ENCODE results near the gene NDUFA5. TPM values are rescaled to one million over a fixed set of nuclear protein-coding genes. Genes with fewer than 3 reads are reported as not detected.
A peak's percentile ranks its signal among the peaks of the same experiment; 100 is the strongest.

Gene NDUFA5
- 67.6 and 68.7 TPM in 2 replicates for total RNA-seq (2014; rRNA removed; shearing (Covaris generic))
- polyA plus RNA-seq (2015; cell fraction: cytosol; rRNA removed) = 69.8 and 74.3 TPM in 2 replicates
- 42.8 and 43.0 TPM in 2 replicates for polyA plus RNA-seq (2015; cell fraction: nucleus; rRNA removed)

DNA sequence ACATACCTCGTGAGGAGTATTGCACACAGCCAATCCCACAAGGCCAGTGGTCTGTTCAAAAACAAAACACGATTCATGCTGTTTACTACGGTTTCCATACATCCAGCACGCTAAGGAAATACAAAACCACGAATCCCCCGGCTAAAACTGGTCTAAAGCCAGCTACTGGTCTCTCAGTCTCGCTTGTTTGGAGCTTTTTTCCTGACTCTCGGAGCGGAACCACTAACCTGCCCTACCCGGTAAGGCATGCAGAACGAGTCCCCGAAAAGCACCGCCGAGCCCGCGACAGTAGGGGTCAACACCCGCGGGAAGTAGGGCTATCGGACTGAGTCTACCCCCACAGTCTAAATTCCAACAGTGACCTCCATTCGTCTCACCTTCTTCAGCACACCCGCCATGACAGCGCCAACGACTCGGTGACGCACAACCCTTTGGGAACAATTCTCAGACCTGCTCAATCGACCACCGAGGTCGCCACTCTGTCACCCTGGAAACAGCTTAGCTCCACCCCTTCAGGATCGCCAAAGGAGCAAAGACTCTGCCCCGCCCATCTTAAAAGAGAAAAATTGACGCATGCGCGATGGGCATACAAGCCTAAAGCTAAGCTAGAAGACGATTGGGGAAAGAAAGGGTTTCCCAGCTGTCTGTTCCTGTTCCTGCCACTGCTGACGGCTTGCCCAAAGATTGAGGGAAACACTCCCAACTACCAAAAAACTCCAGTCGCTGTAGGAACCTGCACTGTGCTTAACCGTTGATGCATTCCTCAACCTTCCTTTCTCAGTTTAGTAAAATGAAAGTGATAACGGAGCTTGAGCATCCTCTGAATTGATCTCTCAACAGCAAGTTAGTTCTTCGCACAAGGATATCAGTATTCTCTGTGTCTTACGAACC, at the start of gene NDUFA5:
NDUFA5 (minus strand) TSS at position 421 of the 891 bp plus-strand sequence; CDS start at position 398, 23 bp downstream.
- peak; percentile 96 for DNase-seq (ENCODE audit: low read depth)

DNA sequence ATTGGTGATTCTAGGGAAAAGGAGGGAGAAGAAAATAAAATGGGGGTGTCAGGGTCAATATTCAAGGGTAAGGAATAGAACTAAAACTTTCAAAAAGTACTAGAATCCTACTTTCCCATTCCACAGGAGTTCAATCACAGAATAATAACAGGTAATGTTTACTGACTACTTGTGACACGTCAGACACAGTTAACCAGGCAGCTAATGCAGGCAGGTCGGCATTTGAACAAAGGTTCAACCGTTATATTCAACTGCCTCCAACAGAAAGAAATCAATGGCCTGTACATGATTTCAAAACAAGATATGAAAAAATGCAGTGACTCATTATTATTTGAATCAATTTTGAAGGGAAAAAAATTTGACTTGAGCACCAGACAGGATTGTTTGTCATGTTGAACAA, 47.1 kb upstream of the NDUFA5 start:
- DNase-seq (ENCODE audit: low read depth) = no peak

- DNase-seq (ENCODE audit: low read depth) = no peak
Observed at GRCh38 chr7:123602648-123603047, 45.0 kb upstream of the NDUFA5 start.

- DNase-seq (ENCODE audit: low read depth) = no peak
Observed at GRCh38 chr7:123601530-123601929, 43.9 kb upstream of the NDUFA5 start, which contains the start of gene ASB15. Gene ASB15 (plus strand): TSS chr7:123601821. CDS start chr7:123614503, 12,682 bp downstream.

GRCh38 chr7:123600876-123601275, 43.3 kb upstream of the NDUFA5 start:
- DNase-seq (ENCODE audit: low read depth) = no peak

- no peak for DNase-seq (ENCODE audit: low read depth)
Observed at GRCh38 chr7:123599766-123600165, 42.1 kb upstream of the NDUFA5 start.

DNA sequence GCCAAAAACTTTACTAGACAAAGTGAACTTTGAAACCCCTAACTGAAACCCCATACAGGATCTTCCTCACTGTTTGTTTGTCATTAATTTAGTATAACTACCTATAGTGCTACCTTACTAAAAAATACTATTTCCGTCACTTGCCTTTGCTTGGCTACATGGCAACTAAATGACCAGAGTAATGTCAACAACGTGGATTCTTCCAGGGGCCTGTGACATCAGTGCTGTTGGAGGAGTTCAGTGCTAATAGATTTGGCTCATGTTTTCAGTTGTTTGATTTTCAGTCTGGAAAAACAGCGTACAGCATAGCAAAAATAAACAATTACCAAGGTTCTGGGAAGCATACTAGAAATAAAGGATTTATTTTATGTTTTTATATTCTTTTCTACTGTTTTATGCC, 41.0 kb upstream of the NDUFA5 start:
- DNase-seq (ENCODE audit: low read depth) = no peak

DNA sequence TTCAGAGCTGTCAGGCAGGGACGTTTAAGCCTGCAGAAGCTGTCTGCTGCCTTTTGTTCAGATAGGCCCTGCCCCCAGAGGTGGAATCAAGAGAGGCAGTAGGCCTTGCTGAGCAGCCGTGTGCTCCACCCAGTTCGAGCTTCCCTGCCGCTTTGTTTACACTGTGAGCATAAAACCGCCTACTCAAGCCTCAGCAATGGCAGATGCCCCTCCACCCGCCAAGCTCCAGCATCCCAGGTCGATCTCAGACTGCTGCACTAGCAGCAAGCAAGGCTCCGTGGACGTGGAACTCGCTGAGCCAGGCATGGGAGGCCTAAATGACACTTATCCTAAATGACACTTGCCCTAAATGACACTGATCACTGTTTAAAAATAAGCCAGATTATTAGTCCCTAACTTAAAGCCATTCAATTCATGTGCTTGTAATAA, 37.2 kb upstream of the NDUFA5 start:
- DNase-seq (ENCODE audit: low read depth) = no peak

- DNase-seq (ENCODE audit: low read depth) = no peak
Observed at GRCh38 chr7:123588376-123588775, 30.8 kb upstream of the NDUFA5 start.

DNA sequence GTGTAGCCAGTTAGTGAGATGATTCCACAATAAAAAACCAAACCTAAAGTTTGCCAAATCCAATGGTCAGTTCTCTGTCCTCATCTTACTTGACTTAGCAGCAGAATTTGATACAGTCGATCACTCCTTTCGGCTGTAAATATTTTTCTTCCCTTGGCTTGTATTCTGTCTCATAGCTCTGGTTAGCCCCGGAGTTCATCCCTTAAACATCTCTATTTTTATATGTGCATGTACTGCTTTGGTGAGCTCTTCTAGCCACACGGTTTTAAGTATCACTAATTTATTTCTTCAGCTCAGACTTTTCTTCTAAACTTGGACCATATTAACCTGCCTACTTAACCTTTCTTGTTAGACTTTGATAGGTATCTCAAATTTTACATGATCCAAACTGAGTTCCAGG, 26.2 kb upstream of the NDUFA5 start:
- DNase-seq (ENCODE audit: low read depth) = no peak

DNA sequence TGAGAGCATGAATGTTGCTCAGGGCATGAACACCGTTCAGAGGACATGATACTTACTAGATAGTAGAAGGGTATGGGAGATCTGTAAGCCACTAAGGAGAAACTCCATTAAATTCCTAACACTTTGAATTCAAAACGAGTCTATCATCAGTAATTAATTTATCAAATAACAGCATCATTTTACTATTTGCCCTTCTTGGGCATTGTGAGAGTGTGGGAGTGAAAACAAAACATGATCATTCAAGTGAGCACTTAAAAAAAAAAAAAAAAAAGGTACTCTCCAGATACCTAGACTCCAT, 23.5 kb upstream of the NDUFA5 start:
- DNase-seq (ENCODE audit: low read depth) = no peak

GRCh38 chr7:123580406-123581161, 23.0 kb upstream of the NDUFA5 start:
- DNase-seq (ENCODE audit: low read depth) = peak; percentile 50

DNA sequence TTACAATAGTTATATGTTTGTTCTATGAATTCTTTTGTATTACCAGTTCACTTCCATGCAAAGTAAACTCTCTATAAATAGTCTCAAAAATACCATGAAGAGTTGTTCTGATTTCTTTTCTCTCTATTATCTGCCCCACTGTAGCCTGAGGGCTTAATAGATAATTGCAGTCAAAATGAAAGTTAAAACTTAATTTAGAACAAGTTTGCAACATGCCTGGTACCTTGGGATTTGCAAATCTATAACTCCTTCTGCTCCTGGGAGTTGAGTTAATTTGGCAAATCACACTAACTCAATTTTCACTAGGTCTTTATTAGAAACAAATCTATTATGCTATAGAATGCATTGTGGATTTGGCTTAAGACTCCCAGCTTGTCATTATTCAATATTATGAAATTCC, 21.8 kb upstream of the NDUFA5 start:
- DNase-seq (ENCODE audit: low read depth) = no peak

- no peak for DNase-seq (ENCODE audit: low read depth)
Observed at GRCh38 chr7:123573896-123574467, 16.4 kb upstream of the NDUFA5 start.

DNA sequence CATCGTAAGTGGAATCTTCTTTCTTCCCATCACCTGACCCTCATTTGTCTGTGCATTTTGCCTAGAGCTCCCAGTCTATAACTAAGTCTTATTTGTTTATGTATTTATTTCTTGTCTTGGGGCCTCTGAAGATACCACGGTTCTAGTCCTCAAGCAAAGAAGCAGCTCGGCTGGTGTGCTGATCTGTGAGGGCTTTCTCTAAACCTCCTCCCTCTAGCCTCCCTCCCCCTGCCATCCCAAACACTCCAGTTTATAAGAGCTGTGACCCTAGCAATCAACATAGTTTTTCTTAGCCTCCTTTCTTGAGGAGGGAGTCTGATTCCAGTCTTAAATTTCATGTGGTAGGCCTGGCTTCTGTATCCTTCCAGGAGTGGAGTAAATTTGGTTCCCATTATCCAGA, 15.7 kb upstream of the NDUFA5 start:
- DNase-seq (ENCODE audit: low read depth) = no peak

DNA sequence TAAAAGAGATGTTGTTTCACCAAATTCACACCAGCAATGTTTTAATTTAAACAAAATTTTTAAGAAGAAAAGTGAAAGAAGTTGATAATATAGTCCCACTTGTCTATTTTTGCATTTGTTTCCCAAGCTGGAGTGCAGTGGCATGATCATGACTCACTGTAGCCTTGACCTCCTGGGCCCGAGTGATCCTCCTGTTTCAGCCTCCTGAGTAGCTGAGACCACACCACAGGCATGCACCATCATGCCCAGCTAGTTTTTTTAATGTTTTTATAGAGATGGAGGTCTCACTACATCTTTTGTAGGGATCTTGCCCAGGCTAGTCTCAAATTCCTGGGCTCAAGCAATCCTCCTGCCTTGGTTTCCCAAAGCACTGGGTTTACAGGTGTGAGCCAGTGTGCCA, 14.1 kb upstream of the NDUFA5 start:
- DNase-seq (ENCODE audit: low read depth) = peak; percentile 52

- no peak for DNase-seq (ENCODE audit: low read depth)
Observed at GRCh38 chr7:123571187-123571586, 13.6 kb upstream of the NDUFA5 start.

GRCh38 chr7:123570390-123571182, 13.0 kb upstream of the NDUFA5 start:
- DNase-seq (ENCODE audit: low read depth) = peak; percentile 20

DNA sequence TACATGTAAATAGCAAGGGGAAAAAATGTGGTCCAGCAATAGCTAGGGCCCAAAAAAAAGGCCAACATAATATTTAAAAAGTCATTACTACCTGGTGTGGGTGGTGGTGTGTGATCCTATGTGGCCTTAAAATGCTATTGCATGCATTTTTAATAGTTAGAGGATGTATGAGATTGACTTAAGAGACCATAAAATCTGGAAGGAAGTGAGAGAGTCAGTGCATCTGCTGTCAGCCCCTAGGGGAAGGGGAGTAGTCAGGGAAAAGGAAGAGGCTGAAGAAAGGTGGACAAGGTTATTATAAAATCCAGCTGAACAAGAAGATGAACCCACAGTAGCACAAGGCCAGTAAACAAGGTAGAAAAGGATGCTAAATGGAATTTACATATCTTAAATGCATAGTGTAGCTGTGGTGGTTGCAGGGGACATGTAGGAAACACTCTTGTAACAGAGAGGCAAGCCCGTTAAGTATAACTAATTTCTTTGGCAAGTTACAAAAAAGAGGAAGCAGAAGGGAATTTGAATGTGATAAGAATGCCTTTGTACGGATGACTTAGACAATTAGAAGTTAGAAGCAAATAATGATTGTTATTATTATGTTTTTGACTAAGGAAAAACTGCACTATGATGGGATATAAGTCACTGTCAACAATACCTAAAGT, 11.9 kb upstream of the NDUFA5 start:
- DNase-seq (ENCODE audit: low read depth) = no peak

- no peak for DNase-seq (ENCODE audit: low read depth)
Observed at GRCh38 chr7:123562121-123562520, 4.5 kb upstream of the NDUFA5 start.
